GM20000 (cell line): Measurements from ENCODE around the gene CCM2.

Experiments used
- DNase-seq: peaks from one replicate; pipeline ENCODE4 v3.0.0; 2012; ENCODE audit warnings: low spot score
- TF ChIP-seq, protein P1 (sequence below): IDR thresholded peaks from 2 replicates; pipeline ENCODE4 v1.5.1; 2012; ENCODE audit warnings: mild to moderate bottlenecking, control low read depth; ENCODE audit errors: extremely low read depth, missing control alignments

Gene CCM2

DNA sequence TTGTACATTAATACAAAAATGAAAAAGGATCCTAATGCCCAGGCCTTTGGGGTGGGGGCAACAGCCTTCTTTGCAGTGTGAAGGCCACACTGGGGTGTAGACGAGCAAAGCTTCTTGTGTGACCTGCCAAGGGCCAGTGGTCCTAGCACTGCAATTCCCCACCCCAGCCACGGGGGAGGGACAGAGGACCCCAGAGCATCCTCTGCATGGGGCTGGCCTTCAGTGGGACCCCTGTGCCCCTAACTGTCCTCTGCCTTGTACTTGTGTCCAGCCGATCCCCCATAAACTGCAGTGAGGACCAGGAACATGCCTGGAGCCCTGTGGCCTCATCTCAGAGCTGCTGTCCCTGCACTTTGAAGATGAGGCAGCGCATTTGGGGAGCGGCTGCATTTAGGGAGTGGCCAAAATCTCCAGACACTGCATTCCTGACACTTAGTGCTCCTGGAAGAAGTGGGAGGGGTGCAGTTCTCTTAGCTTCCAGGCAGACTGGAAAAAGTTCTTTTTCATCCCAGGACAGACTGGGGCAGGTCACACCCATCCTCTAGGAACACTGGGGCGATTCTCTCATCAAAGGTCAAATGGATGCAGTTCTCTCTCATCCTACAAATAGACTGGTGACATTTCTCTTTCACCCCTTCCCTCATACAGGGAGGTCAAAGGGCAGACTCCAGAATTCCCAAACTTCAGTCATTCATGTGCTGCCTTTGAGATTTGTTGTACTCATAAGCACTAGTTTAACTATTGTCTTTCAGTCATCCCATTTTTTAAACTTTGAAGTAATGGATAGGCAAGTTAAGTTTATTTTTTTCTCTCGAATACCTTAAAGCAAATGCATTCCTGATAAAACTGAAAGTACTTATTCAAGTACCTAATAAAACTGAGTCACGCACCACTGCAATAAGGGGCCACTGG is 20.3 kb upstream of the CCM2 start:
- TF ChIP-seq, protein P1, sequence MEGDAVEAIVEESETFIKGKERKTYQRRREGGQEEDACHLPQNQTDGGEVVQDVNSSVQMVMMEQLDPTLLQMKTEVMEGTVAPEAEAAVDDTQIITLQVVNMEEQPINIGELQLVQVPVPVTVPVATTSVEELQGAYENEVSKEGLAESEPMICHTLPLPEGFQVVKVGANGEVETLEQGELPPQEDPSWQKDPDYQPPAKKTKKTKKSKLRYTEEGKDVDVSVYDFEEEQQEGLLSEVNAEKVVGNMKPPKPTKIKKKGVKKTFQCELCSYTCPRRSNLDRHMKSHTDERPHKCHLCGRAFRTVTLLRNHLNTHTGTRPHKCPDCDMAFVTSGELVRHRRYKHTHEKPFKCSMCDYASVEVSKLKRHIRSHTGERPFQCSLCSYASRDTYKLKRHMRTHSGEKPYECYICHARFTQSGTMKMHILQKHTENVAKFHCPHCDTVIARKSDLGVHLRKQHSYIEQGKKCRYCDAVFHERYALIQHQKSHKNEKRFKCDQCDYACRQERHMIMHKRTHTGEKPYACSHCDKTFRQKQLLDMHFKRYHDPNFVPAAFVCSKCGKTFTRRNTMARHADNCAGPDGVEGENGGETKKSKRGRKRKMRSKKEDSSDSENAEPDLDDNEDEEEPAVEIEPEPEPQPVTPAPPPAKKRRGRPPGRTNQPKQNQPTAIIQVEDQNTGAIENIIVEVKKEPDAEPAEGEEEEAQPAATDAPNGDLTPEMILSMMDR: peak; percentile 4
- DNase-seq: peak; percentile 17

DNA sequence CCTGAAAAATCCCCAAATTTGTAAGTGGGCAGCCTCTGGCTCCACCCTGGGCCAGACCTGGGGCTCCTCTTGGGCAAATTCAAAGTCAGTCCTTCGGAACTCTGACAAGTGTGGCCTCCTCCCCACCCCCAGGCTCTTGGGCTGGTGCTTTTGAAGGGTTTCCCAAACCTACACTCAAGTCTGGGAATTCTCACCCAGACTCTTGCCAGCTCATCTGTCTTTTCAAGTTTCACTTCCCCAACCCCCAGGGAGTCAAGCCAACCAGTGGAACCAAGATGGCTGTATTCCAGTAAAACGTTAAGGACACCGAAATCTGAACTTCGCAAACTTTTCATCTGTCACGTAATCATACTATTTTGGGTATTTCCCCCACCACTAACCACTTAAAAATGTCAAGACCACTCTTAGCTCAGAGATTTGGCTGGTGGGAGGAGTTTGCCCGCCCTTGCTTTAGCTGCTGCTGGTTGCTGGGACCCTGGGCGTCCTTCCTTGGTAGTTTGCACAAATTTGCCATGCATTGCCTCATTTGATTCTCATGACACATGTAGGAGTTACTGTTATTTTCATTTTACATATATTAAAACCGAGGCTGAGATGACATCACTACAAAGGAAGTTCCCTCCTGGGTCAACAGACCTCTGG is 19.5 kb upstream of the CCM2 start:
- DNase-seq: peak; percentile 74
- TF ChIP-seq, protein P1: no peak

DNA sequence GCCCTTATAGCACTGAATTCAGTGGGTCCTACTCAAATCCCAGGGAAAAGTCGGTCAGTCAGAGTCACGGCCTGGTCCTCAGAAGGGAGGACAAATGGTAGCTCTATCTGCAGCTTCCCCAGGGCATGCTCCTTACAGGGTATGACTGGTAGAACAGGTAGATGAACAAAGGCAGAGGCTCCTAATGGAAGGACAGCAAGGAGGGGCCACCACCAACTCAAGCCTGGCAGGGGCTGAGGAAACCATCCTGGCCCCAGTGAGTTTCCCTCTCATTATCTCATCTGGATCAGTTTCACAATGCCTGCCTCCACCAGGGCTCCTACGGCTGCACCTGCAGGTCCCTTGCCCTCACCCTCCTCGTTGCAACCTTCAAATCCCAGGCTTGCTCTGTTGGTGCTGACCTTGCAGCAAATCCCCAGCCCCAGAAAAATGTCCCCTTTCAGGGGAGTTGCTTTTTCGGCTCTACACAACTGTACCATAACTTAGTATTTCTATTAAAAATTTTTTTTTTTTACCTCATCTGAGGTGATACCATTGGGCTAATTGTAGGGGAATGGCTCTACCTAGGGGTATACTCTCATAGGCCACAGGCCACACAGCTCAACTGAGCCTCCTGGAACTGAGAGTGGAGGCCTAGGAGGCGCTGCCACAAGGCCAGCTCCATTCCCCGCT is 18.8 kb upstream of the CCM2 start:
- DNase-seq: peak; percentile 8
- TF ChIP-seq, protein P1: no peak

DNA sequence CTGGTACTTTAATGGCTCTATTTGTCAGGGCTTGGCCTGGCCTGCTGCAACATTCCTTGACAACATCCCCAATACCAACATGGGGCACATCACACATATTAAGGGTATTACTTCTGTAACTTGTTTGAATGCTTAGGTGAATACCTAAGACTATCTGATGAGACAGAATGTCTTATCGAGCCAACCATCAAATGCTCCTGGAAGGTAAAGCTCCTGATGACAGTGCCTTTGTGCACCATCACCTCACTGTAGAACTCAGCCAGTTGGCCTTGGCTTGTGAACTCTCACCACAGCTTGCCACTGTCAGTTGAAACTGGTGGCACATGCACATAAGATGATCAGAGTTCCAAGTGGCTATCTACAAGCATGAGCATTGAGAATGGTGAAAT is 17.5 kb upstream of the CCM2 start:
- TF ChIP-seq, protein P1: no peak
- DNase-seq: no peak

DNA sequence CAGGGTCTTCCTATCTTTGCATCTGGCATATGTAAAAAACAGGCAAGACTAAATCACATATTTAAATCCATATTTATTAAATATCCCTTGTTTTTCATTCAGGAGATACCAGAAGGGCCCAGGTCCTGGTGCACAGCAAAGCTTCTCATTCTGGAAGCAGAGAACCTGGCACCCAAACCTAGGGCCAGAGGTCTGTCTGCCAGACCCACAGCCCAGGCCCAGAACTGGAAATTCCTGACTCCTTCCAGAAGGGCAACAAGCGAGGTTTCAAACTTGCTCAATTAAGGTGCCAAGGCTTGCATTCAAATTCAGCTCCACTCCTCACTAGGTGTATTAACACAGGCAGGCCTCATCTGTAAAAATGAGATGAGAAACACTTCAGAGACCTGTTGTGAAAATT is 17.0 kb upstream of the CCM2 start:
- no peak for DNase-seq
- TF ChIP-seq, protein P1: no peak

DNA sequence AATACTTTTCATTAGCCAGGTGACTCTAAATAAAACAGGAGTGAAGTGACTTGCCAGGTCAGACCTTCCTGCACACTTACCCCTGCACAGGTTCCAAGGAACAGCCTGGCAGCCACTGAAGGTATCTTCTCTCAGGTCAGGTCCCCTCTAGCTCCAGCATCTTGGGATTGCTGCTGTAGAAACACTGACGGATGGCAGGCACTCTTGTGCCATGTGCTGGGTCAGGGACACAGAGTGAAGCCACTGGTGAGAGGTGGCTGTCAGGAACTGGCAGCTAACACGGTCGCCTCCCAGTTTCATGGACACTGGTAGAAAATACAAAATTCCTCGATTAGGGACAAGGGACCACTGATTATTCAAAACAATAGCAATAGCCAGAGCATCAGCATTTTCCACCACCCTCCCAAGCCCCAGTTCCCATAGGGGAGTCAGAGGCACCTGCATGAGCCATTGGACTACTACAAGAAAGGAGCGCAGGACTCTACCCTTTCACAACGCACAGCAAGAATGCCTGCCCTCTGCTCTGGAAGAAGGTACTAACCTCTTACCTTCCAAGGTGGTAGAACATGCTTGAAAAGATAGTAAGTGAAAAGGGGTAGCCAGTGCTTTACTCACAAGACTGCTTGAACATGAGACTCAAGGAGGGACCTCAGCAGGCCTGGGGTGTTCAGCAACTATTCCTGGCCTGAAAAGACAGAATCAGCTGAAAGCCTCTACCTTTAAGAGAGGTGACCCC is 16.1 kb upstream of the CCM2 start:
- TF ChIP-seq, protein P1: no peak
- no peak for DNase-seq

DNA sequence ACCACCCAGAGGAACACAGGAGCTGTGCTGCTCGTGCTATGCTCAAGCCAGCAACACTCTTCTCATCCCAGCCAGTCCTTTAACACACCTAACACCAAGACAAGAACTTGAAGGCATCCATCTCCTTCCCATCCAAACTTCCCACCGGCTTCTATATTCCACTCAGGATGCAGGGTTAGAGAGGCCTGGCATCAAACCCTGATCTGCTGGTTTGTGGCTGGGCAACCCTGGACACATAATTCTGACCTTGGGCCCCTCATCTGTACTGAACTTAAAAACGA is 15.6 kb upstream of the CCM2 start:
- TF ChIP-seq, protein P1: no peak
- no peak for DNase-seq
